HG02943 (cell line): ENCODE measurements around the gene CHCHD3.

Experiments used
- ATAC-seq: cut with Tn5 transposase; IDR thresholded peaks from one replicate; pipeline ENCODE4 v1.9.1; 2021; ENCODE audit warnings: mild to moderate bottlenecking, low read depth, moderate library complexity; ENCODE audit not compliant: unreplicated experiment

Gene CHCHD3

DNA sequence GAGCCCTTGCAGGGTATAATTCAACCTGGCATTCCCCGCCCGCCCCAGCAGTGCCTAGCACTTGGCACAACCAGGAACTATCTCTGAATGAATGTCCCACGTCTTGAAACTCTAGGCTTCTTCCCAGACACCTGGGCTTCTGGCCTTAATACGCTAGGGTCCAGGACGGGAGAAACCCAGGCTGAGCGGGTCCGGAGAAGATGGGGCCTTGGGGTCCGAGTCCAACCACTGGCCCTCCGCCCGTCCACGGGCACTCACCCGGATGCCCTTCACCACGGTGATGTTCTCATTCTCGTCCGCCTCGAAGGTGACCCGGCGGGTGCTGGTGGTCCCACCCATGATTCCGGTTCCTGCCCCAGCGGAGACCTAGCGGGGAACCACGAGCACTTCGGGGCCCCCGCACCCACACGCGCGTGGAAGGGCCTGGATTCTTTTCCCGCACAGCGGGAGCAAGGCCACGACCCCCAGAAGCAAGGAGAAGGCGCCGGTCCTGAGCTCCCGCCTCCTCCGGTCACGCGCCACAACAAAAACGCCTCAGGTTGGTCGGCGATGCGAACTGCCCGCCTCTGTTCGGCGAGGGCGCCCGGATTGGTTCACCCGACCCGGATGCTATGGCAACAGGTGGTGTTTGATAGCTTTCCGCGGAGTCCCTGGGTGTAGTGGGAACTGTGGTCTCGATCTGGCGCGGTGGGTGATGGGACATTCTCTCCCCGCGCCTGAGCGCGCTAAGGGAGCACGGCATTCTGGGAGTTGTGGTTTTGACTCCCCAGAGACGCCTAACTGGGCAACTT is at the start of gene CHCHD3:
CHCHD3 (minus strand) TSS at position 492 of the 791 bp plus-strand sequence; CDS start at position 339, 153 bp downstream.
- peak; percentile 100 for ATAC-seq

DNA sequence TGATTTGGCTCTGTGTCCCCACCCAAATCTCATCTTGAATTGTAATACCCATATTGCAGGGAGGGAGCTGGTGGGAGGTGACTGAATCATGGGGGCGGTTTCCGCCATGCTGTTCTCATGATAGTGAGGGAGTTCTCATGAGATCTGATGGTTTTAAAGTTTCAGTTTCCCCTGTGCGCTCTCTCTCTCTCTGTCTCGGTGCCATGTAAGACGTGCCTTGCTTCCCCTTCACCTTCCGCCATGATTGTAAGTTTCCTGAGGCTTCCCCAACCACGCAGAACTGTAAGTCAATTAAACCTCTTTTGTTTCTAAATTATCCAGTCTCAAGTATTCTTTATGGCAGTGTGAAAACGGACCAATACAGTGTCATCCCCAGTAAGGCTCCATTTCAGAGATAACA is 48.3 kb upstream of the CHCHD3 start:
- no peak for ATAC-seq

DNA sequence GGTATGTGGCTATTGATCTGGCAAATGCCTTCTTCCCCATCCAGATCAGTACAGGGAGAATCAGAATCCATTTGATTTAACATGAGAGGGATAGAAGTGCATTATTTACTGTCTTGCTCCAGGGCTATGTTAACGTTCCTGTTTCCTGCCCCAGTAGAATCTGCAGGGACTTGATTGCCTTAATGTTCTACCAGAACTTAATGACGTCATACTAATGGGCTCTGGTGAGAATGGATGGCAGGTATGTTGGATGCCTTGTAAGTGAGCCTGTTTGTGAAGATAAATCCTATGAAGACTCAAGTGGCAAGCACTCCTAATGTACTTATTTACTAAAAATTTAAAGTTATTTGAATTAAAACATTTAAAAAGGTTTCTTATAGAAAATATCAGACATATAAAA is 44.5 kb upstream of the CHCHD3 start:
- ATAC-seq, result no peak

DNA sequence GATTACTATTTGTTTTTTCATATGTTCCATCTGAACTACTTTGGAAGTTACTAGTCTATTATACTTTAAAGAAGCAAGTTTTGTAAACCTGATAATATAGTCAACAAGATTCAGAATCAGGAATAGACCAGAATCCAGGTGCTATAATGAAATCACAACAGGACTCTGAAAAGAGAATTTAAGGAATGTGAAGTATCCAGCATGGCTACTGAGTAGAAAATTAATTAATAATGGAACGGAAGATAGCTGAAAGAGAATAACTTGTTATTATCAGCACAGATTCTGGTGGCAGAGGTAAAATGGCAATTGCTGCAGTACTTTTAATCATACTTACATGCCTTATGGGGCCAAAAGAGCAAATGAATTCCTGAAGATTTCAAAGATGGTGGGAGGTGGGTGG is 43.1 kb upstream of the CHCHD3 start:
- ATAC-seq, result no peak

DNA sequence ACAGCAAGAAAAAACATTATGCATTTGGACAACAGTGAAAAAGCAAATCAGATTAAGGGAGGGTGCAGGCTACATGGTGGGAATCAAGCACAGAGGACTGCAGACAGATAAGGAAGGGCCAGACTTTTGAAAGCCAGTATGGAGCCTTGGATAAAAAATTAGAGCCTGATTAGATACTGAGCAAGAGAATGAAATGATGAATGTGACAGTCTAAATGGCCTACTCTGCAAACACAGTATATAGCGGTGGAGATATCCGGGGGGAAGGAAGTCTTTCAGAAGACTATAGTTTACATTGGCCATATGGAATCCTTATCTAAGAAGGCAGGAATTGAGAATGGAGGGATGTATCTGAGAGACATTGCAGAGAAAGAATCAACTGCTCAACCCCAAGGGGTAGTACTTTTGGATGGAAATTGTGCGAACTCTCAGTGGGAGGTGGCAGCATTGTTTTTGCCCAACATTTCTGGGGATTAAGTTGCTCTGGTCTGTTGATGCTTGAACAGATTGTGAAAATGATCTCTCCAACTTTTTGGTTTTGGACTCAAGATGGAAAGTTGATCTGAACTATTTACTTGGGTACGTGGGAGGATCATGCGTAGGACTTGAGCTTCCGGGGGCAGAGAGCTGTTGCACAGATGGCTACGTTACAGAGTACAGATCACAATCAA is 39.4 kb upstream of the CHCHD3 start:
- ATAC-seq, result no peak

DNA sequence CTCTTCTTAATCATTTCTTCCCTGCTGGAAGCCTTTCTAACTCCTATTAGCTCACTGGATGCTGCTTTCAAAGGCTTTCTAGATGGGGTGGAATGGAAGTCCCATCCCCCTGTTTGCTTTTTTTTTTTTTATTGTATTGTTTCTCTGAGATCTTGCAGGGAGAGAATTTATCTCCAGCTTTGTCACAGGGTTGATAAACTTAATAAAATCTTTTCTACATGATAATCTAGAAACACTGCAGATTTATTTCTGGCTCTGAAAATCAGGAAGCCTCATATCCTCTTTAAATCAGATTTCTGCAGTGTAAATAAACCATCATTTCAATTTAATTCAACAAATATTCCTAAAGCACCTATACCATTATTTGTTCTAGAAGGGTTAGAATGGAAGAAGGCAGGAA is 37.2 kb upstream of the CHCHD3 start:
- no peak for ATAC-seq

DNA sequence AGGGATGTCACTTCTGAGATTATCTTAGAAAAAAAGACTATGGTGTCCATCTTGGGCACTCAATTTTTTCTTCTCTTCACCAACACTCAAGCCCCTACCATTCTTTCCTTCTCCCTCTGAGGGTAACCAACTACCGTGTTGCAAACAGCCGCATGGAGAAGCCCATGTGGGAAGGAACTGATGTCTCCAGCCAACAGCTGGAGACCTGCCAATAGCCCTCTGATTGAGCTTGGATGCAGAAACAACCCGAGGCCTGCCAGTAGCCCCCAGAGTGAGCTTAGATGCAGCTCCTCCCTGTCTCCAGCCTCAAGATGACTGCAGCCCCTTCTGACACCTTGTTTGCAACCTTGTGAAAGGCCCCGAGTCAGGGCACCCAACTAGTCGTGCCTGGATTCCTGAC is 36.4 kb upstream of the CHCHD3 start:
- no peak for ATAC-seq

DNA sequence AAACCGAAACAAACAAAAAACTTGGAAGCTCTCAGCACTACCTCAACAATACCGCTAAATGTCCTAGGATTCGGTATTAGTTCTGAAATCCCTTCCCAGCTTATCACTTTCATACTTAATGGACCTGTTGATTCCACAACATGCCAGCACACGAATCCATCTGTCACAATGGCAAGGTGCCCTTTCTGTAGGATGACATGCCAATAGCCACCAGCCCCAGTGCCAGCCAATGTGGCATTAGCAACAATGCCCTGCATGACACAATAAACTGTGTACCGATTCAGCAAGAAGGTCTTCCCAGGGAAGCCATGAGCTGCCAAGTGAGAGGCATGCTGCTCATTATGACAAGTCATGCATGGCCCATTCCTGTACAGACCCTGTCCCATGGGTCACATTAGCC is 35.6 kb upstream of the CHCHD3 start:
- ATAC-seq, result no peak

DNA sequence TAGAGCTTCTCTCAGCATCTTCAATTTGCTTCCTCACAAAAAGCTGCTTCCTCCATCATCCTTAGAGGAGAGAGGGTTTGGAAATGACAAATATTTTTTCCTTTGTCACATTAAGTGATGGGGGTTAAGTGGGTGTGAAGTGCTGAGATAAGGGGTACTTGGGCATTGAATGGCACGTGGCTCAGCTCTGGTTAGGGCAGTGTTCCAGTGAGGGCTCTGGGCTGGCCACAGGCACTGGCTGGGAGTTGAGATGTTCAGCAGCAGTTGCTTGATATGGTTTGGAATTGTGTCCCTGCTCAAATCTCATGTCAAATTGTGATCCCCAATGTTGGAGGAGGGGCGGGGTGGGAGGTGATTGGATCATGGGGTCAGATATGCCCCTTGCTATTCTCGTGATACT is 33.7 kb upstream of the CHCHD3 start:
- ATAC-seq, result no peak

DNA sequence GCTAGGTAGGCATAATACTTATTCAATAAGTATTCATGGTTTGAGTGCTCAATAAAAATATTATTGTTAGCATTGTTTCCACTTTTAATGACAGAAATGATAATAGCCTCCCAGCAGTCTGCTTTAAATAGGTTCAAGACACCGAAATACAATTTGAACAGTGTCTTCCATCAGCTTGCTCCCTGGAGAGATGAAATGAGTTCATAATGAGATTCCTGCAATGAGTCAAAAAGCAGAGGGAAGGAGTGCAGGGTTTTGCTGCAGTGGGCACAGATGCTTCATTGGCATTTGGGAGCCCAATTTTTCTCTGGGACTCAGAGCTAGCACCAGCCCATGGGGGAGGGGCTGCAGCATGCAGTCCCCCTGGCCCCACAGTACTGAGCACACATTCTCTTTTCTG is 32.6 kb upstream of the CHCHD3 start:
- ATAC-seq, result no peak

DNA sequence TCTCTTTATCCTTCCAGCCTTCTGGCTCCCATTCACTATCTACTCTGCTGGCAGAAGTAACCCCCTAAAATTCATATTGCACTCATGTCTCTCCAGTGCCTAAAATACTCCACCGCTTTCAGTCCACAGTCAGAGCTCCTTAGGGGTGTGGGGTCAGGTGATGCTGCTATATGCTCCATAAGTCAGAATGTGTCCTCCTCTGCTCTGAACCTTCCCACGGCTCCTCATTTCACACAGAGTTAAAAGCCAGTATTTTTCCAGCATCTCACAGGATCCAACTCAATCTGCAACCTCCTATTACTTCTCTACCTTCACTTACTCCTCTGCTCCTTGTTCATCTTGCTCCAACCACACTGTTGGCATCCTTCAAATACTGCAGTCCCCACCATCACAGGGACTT is 31.1 kb upstream of the CHCHD3 start:
- no peak for ATAC-seq

DNA sequence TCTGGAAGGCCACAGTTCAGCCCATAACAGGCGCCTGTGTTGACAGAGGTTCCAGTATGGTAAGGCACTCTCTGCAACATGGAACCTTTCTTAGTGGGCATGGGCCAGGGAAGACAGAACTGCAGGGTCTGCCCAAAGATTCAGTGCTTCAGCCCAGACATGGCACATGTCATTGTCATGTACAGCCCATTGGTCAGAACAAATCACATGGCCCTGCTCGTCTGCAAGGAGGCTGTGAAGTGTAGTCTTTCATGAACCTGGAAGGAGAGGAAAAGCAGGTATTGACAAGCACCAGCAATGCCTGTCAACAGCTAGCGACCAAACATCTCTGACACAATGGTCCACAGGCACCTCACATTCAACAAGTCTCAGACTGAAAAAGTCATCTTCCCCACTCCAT is 30.4 kb upstream of the CHCHD3 start:
- no peak for ATAC-seq

DNA sequence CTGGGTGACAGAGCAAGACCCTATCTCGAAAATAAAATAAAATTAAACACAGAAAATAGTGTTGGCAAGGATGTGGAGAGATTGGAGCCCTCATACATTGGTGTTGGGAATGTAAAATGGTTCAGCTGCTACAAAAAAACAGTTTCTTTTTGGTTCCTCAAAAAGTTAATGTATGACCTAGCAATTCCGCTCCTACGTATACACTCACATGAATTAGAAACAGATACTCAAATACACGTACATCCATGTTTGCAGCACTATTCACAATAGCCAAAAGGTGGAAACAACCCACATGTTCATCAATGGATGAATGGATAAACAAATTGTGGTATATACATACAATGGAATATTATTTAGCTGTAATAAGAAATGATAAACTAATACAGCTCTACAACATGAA is 28.4 kb upstream of the CHCHD3 start:
- no peak for ATAC-seq

DNA sequence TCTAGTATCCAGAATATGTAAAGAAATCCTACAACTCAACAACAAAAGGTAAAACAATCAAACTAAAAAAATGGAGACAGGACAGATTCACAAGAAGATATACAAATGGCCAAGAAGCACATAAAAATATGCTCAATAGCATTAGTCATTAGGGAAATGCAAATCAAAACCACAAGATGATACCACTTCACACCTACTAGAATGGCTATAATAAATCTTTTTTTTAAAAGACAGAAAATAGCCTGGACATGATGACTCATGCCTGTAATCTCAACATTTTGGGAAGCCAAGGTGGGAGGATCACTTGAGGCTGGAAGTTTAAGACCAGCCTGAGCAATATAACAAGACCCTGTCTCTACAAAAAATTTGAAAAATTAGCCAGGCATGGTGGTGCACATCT is 27.9 kb upstream of the CHCHD3 start:
- no peak for ATAC-seq

DNA sequence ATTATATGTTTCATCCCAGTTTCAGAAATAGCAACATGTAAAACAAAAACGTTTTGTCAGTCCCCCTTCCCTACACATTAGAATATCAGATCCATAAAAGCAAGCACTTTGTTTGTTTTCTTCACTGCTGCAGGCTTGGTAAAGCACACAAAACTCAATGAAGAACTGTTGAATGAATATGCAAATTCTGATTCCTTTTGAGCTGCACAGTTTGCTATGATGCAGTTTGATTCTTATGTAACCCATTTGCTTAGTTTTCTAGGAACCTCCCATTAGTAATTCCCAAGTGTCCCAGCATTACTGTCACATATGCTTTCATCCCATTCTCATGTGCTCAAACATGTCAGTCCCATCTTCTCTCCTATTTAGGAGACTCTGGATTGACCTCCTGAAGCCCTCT is 26.1 kb upstream of the CHCHD3 start:
- ATAC-seq, result no peak

DNA sequence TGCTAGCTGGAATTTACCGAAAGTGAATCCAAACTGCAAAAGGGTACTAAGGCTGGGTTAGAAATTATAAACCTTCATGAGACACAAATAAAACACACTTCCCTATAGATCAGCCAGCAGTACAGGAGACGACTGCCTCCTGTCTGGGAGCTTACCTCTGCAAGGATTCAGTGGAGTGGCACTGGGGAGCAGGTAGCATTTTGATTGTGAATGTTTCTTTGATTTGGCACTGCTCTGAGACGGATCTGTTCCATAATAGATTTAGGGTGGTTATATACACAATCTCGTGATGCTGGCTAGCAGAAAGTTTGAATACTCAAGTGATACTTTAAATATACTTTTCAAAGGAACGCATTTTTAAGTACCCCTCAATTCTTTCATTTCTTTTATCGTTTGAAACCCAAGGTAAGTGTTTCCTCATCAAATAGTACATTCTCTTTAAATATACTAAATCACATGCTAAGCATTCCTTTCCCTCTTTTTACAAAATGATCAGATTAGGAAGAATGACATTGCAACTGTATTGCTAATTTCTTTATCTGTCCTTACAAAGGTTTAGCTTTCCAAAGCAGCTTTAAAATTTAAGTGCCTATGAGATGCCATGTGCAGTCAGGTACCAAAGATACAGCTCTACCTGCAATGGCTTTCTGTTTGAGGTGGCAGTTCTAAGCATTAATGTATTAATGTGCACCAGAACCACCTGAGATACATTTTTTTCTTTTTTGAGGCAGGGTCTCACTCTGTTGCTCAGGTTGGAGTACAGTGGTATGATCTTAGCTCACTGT is 20.6 kb upstream of the CHCHD3 start:
- ATAC-seq, result no peak

DNA sequence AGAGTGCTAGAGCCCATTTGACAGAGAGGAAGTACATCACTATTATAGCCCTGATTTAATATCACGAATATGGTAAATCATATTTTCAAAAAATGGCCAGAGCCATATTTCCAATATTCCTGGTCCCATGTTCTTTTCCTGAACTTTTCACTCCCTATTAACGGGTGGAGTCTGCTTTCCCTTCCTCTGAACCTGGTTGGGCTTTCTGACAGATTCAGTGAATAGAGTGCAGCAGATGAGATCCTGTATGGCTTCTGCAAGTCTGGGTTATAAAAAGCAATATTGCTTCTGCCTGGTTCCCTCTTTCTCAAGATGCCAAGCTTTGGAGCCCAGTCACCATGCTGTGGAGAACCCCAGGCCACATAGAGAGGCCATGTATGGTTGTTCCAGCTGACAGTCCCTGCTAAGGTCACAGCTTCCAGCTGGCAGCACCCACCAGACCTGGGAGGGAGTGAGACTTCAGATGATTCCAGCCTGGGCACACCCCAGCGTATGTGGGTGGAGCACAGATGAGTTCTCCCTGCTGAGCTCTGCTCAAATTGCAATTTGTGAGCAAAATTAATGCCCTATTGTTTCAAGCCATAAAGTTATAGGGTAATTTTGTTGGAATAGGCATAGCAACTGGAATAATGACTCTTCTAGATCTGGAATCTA is 17.9 kb upstream of the CHCHD3 start:
- ATAC-seq, result no peak

DNA sequence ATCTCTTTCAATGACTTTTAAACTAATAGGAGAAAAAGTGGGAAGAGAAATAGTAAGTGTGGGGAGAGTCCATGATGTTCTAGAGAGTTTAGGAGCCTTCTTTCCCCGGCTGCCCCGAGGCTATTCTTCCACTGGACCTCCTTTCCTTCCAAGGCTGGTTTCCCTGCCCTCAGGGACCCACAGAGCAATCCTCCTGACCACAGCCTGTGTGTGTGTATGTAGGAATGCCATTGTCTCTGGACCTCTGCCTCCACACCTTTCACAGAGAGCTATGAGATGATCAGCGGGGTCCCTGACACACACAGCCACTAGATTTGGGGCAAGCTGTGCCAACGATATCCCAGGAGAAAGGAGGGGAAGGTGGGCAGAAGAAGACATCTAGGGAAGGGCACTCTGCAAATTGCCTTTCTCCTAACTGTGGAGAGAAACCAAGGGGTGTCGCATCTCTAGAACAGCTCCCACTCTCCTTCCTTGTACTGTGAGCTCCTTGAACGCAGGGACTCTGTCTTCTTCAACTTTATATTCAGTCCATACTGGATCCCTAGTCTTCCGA is 13.3 kb upstream of the CHCHD3 start:
- no peak for ATAC-seq

DNA sequence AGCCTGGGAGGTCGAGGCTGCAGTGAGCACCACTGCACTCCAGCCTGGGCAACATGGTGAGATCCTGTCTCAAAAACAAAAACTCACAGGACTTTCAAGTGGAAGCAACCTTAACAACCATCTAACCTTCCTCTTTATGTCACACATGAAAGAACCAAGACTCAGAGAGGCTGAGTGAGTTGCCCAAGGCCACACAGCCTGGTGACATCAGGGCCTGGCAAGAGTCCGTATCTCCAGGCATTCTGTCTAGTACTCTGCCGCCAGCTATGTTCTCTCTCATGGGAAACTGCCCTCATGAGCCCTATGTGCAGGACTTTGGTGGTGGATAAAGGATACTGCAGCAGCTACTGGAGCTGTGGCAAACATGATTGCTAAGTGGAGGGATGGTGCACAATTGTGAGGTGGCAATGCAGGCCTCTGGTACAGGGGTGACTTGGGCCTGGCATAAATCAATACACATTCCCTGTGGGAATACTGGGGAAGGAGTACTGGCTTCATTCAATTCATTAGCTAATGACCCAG is 10.1 kb upstream of the CHCHD3 start:
- ATAC-seq, result no peak

DNA sequence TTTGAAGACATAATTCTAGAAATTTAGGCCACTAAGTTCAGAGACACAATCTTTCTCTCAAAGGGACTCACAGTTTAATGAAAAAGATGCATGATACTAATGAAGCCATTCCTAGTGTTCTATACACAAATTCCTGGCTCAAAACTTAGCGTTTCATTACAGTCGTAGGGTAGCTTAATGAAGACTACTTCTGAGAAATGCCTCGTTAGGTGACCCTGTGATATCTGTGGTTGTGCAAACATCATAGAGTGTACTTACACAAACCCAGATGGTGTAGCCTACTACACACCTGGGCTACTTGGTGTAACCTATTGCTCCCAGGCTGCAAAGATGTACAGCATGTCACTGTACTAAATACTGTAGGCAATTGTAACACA is 488 bp upstream of the CHCHD3 start:
- ATAC-seq, result peak; percentile 1
